ENCODE data around the gene FAM169A.
"Not testable (repeated sequence)": the region's sequence is repeated elsewhere in the genome, so short reads cannot be mapped to it uniquely, and the experiment has no call there.

Gene FAM169A

DNA sequence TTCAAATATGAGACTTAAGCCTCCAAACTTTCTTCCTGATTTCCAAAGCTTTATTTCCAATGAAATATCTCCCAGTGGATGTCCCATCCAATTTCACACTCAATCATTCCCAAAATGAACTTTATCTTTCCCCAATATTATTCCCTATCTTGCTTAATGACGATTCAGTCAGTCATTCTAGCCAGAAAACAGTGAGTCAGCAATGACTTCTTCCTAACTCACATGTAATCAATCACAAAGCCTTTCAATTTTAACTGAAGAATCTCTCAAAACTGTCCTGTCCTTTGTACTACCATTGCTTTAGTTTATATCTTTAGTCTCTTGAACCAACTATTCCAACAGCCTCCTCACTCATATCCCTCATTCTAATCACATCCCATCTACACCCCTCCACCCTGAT is 64.2 kb downstream of the FAM169A start:
- Histone ChIP-seq H3K4me1 (ENCODE audit: control insufficient read depth, insufficient read depth, low read length, poor library complexity, severe bottlenecking) (no peaks in the 10 kb centered on the region), H3K4me3 (ENCODE audit: insufficient read depth, low read depth, low read length, poor library complexity, severe bottlenecking) (no peak overlapping the region), H3K9me3 (ENCODE audit: control insufficient read depth, low read length) (no peaks in the 10 kb centered on the region), H3K27ac (ENCODE audit: insufficient read depth, low read length, poor library complexity, severe bottlenecking) (no peak overlapping the region), H3K36me3 (ENCODE audit: control insufficient read depth, insufficient read depth, low read length) (peaks cover 3% of the 10 kb centered on the region), H3K27me3 (replicated peaks; ENCODE audit: control insufficient read depth, insufficient read depth, low read length, poor library complexity, severe bottlenecking) (no peaks in the 10 kb centered on the region)
- DNase-seq = no peak

DNA sequence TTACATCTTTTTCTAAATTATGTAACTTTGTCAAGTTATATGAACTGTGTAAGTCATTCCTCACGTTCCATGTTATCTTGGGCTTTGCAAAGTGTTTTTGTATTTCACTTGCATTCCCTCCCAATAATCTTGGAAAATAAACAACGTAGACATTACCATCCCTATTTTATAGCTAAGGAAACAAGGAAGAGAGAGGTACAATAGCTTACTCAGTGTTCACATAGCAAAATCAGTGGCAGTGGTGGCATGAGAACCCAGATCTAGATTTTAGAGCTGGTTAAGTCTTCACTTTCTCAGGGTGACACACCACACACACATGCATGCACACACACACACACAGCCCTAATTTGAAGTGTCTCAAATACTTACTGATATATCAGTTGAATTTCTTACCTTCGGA is 65.0 kb downstream of the FAM169A start:
- H3K27ac ChIP-seq (ENCODE audit: insufficient read depth, low read length, poor library complexity, severe bottlenecking) = no peak overlapping the region
- H3K4me1 ChIP-seq (ENCODE audit: control insufficient read depth, insufficient read depth, low read length, poor library complexity, severe bottlenecking) = no peaks in the 10 kb centered on the region
- H3K27me3 ChIP-seq (replicated peaks; ENCODE audit: control insufficient read depth, insufficient read depth, low read length, poor library complexity, severe bottlenecking) = no peaks in the 10 kb centered on the region
- H3K9me3 ChIP-seq (ENCODE audit: control insufficient read depth, low read length) = no peaks in the 10 kb centered on the region
- no peak for DNase-seq
- peaks cover 5% of the 10 kb centered on the region for H3K36me3 ChIP-seq (ENCODE audit: control insufficient read depth, insufficient read depth, low read length)
- no peak overlapping the region for H3K4me3 ChIP-seq (ENCODE audit: insufficient read depth, low read depth, low read length, poor library complexity, severe bottlenecking)

DNA sequence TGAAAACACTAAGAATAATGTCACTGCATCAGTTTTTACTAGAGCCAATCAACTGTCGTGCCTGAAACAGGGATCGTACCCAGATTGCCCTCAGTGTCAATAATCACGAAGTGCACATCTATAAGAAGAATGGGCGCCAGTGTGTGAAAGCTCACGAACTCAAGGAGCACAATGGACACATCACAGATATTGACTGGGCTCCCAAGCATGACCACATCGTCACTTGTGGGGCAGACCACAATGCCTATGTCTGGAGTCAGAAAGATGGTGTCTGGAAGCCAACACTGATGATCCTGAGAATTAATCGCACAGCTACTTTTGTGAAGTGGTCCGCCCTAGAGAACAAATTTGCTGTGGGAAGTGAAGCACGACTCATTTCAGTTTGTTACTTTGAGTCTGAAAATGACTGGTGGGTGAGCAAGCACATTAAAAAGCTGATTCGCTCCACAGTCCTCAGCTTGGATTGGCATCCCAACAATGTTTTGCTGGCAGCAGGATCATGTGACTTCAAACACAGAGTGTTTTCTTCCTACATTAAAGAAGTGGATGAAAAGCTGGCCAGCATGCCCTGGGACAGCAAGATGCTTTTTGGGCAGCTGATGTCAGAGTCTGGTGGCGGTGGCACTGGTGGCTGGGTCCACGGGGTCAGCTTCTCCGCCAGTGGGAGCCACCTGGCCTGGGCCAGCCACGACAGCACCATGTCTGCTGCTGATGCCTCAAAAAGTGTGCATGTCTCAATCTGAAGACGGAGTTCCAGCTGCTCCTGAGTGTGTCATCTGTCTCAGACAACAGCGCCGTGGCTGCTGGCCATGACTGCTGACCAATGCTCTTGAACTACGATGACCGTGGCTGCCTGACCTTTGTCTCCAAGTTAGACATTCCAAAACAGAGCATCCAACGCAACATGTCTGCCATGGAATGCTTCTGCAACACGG is 66.9 kb downstream of the FAM169A start:
- no peak overlapping the region for H3K27ac ChIP-seq (ENCODE audit: insufficient read depth, low read length, poor library complexity, severe bottlenecking)
- no peaks in the 10 kb centered on the region for H3K4me1 ChIP-seq (ENCODE audit: control insufficient read depth, insufficient read depth, low read length, poor library complexity, severe bottlenecking)
- H3K36me3 ChIP-seq (ENCODE audit: control insufficient read depth, insufficient read depth, low read length) = peaks cover 5% of the 10 kb centered on the region
- H3K4me3 ChIP-seq (ENCODE audit: insufficient read depth, low read depth, low read length, poor library complexity, severe bottlenecking) = no peak overlapping the region
- no peak for DNase-seq
- H3K27me3 ChIP-seq (replicated peaks; ENCODE audit: control insufficient read depth, insufficient read depth, low read length, poor library complexity, severe bottlenecking) = no peaks in the 10 kb centered on the region
- no peaks in the 10 kb centered on the region for H3K9me3 ChIP-seq (ENCODE audit: control insufficient read depth, low read length)

DNA sequence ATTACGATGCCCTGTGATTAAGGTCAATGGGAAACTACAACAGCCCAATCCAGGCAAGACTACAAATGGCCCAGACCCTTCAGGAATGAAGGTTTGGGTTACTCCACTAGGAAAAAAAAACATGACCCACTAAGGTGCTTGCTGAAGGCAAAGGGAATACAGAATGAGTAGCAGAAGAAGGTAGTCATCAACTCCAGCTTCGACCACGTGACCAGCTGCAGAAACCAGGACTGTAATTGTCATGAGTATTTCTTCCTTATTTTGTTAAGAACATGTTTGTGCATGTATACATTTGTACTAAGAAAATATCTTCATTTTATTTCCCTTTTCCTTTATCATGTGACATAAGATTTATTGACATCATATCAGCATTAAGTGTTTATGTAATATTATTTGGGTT is 74.5 kb downstream of the FAM169A start:
- not testable (repeated sequence) for H3K9me3 ChIP-seq (ENCODE audit: control insufficient read depth, low read length); H3K27ac ChIP-seq (ENCODE audit: insufficient read depth, low read length, poor library complexity, severe bottlenecking); H3K27me3 ChIP-seq (replicated peaks; ENCODE audit: control insufficient read depth, insufficient read depth, low read length, poor library complexity, severe bottlenecking); H3K4me1 ChIP-seq (ENCODE audit: control insufficient read depth, insufficient read depth, low read length, poor library complexity, severe bottlenecking); H3K4me3 ChIP-seq (ENCODE audit: insufficient read depth, low read depth, low read length, poor library complexity, severe bottlenecking); DNase-seq; H3K36me3 ChIP-seq (ENCODE audit: control insufficient read depth, insufficient read depth, low read length)

- H3K27ac ChIP-seq (ENCODE audit: insufficient read depth, low read length, poor library complexity, severe bottlenecking) = no peak overlapping the region
- H3K36me3 ChIP-seq (ENCODE audit: control insufficient read depth, insufficient read depth, low read length) = peaks cover 10% of the 10 kb centered on the region
- no peaks in the 10 kb centered on the region for H3K9me3 ChIP-seq (ENCODE audit: control insufficient read depth, low read length)
- no peaks in the 10 kb centered on the region for H3K27me3 ChIP-seq (replicated peaks; ENCODE audit: control insufficient read depth, insufficient read depth, low read length, poor library complexity, severe bottlenecking)
- no peaks in the 10 kb centered on the region for H3K4me1 ChIP-seq (ENCODE audit: control insufficient read depth, insufficient read depth, low read length, poor library complexity, severe bottlenecking)
- DNase-seq = no peak
- no peak overlapping the region for H3K4me3 ChIP-seq (ENCODE audit: insufficient read depth, low read depth, low read length, poor library complexity, severe bottlenecking)
Measured at GRCh38 chr5:74787424-74787823, 78.8 kb downstream of the FAM169A start.

- Histone ChIP-seq H3K27me3 (replicated peaks; ENCODE audit: control insufficient read depth, insufficient read depth, low read length, poor library complexity, severe bottlenecking) (no peaks in the 10 kb centered on the region), H3K27ac (ENCODE audit: insufficient read depth, low read length, poor library complexity, severe bottlenecking) (no peak overlapping the region), H3K36me3 (ENCODE audit: control insufficient read depth, insufficient read depth, low read length) (peaks cover 10% of the 10 kb centered on the region), H3K4me3 (ENCODE audit: insufficient read depth, low read depth, low read length, poor library complexity, severe bottlenecking) (no peak overlapping the region), H3K9me3 (ENCODE audit: control insufficient read depth, low read length) (no peaks in the 10 kb centered on the region), H3K4me1 (ENCODE audit: control insufficient read depth, insufficient read depth, low read length, poor library complexity, severe bottlenecking) (no peaks in the 10 kb centered on the region)
- DNase-seq = no peak
Measured at GRCh38 chr5:74786851-74787250, 79.3 kb downstream of the FAM169A start.

DNA sequence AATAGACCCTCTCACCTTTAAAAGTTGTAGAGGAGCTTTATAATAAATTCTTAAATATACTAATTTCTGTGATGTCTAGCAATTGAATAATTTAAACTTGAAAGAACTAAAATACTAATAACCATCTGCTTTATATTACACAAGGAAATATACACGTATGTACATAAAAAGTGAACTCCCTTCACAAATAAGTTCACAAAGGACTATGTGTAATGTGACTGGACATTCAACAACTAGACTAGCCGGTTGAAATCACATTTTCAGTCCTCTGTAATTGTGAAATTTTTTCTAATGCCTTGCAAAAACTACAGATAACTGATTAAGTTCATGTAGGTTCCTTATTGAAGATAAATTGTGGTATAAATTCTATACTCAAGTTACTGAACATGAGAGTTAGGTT is 87.6 kb downstream of the FAM169A start:
- DNase-seq = no peak
- H3K27me3 ChIP-seq (replicated peaks; ENCODE audit: control insufficient read depth, insufficient read depth, low read length, poor library complexity, severe bottlenecking) = no peaks in the 10 kb centered on the region
- H3K9me3 ChIP-seq (ENCODE audit: control insufficient read depth, low read length) = no peaks in the 10 kb centered on the region
- no peak overlapping the region for H3K27ac ChIP-seq (ENCODE audit: insufficient read depth, low read length, poor library complexity, severe bottlenecking)
- H3K4me3 ChIP-seq (ENCODE audit: insufficient read depth, low read depth, low read length, poor library complexity, severe bottlenecking) = no peak overlapping the region
- H3K4me1 ChIP-seq (ENCODE audit: control insufficient read depth, insufficient read depth, low read length, poor library complexity, severe bottlenecking) = no peaks in the 10 kb centered on the region
- peaks cover 27% of the 10 kb centered on the region for H3K36me3 ChIP-seq (ENCODE audit: control insufficient read depth, insufficient read depth, low read length)

GRCh38 chr5:74772359-74772758 is 93.8 kb downstream of the FAM169A start:
- H3K4me1 ChIP-seq (ENCODE audit: control insufficient read depth, insufficient read depth, low read length, poor library complexity, severe bottlenecking) = peaks cover 7% of the 10 kb centered on the region
- DNase-seq = no peak
- H3K4me3 ChIP-seq (ENCODE audit: insufficient read depth, low read depth, low read length, poor library complexity, severe bottlenecking) = no peak overlapping the region
- peaks cover 35% of the 10 kb centered on the region for H3K36me3 ChIP-seq (ENCODE audit: control insufficient read depth, insufficient read depth, low read length)
- H3K9me3 ChIP-seq (ENCODE audit: control insufficient read depth, low read length) = no peaks in the 10 kb centered on the region
- no peaks in the 10 kb centered on the region for H3K27me3 ChIP-seq (replicated peaks; ENCODE audit: control insufficient read depth, insufficient read depth, low read length, poor library complexity, severe bottlenecking)
- H3K27ac ChIP-seq (ENCODE audit: insufficient read depth, low read length, poor library complexity, severe bottlenecking) = no peak overlapping the region

DNA sequence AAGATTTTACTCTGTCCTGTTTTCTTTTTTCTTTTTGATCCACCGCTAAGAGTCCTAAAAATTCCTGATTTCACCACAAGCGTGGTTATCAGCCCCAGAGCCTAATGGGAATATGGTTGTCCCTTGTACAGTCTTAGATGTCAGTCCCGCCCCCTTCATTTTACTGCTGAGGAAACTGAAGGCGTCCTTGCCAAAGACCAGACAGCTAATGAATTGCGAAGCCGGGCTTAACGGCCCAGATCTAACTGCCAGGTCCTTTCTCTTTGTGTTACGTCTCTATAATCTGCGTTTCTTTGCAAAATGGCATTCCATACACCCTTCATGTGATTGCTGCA is 98.6 kb downstream of the FAM169A start:
- DNase-seq = no peak
- H3K27me3 ChIP-seq (replicated peaks; ENCODE audit: control insufficient read depth, insufficient read depth, low read length, poor library complexity, severe bottlenecking) = no peaks in the 10 kb centered on the region
- peaks cover 21% of the 10 kb centered on the region for H3K4me1 ChIP-seq (ENCODE audit: control insufficient read depth, insufficient read depth, low read length, poor library complexity, severe bottlenecking)
- peak overlapping the region; percentile 74 for H3K27ac ChIP-seq (ENCODE audit: insufficient read depth, low read length, poor library complexity, severe bottlenecking)
- H3K36me3 ChIP-seq (ENCODE audit: control insufficient read depth, insufficient read depth, low read length) = peaks cover 20% of the 10 kb centered on the region
- peak overlapping the region; percentile 94 for H3K4me3 ChIP-seq (ENCODE audit: insufficient read depth, low read depth, low read length, poor library complexity, severe bottlenecking)
- H3K9me3 ChIP-seq (ENCODE audit: control insufficient read depth, low read length) = no peaks in the 10 kb centered on the region

DNA sequence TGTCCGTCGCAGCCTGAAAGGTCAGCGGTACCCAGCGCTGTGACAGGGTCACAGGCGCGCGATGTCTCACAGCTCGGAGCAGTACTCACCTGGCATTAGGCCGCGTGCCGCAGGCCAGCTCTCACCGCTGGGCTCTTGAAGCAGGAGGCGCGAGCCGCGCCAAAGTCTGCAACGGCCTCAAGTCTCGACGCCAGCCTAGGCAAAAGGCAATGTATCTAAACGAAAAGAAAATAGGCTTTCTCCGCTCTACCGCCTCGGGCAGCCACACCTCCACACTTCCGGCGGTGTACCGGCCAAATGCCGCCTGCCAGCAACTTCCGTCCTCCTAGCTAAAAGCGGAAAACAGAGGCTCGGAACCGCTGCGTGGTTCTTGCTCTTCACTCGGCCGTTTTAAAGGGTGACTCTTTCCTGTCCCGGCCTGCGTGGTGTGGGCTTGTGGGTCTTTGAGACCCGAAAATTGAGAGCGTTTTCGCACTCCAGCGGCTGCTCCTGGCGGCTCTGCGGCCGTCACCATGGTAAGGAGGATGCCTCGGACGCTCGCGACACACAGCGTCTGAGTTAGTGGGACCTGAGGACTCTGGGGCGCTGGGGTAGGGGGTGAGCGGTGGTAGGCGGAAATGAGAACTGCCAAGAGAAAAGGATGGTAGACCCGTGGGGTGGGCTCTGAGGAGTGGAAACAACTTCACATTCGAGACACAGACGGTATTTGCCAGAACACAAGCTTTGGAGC is 99.2 kb downstream of the FAM169A start, which contains the start of the genes GFM2 and NSA2:
Gene GFM2, minus strand, starts transcription at position 269 of the 730 bp plus-strand sequence. CDS start 3,375 bp downstream, outside the sequence.
Gene NSA2, plus strand, starts transcription at position 401 of the 730 bp plus-strand sequence. Its CDS starts 112 bp downstream, at position 513.
- Histone ChIP-seq H3K27ac (ENCODE audit: insufficient read depth, low read length, poor library complexity, severe bottlenecking) (peak within 1 kb of the TSS; percentile 74), H3K4me1 (ENCODE audit: control insufficient read depth, insufficient read depth, low read length, poor library complexity, severe bottlenecking) (peaks cover 21% of the 10 kb centered on the region), H3K9me3 (ENCODE audit: control insufficient read depth, low read length) (no peaks in the 10 kb centered on the region), H3K36me3 (ENCODE audit: control insufficient read depth, insufficient read depth, low read length) (peaks cover 22% of the 10 kb centered on the region), H3K4me3 (ENCODE audit: insufficient read depth, low read depth, low read length, poor library complexity, severe bottlenecking) (peak within 1 kb of the TSS; percentile 94), H3K27me3 (replicated peaks; ENCODE audit: control insufficient read depth, insufficient read depth, low read length, poor library complexity, severe bottlenecking) (no peaks in the 10 kb centered on the region)
- peak; percentile 82 to 90 (median 86) for DNase-seq

All from effector memory CD4-positive, alpha-beta T cell (primary cell).